ENCODE results near the gene TPRG1.

TPRG1 gene

DNA sequence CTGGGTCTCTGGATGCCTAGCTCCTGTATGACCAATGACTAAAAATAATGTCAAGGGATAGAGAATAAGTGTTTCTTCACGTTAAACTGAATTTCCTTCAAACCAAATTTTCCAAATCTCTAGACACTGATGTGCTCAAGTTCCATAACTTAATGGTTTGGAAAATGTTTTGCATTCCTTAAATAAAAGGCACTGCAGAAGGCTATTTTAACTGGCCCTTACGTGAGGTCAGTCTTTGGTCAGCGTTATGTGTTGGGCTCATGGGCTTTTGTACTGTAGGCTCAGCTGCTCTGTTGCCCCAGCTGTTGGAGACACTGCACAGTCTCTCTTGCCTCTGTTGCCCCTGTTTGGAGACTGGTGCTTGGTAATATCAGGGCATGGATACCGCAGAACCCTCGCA lies 188.5 kb downstream of the TPRG1 start:
- DNase-seq (ENCODE audit: insufficient read length, low spot score) = no peak
- TF ChIP-seq, protein P1, sequence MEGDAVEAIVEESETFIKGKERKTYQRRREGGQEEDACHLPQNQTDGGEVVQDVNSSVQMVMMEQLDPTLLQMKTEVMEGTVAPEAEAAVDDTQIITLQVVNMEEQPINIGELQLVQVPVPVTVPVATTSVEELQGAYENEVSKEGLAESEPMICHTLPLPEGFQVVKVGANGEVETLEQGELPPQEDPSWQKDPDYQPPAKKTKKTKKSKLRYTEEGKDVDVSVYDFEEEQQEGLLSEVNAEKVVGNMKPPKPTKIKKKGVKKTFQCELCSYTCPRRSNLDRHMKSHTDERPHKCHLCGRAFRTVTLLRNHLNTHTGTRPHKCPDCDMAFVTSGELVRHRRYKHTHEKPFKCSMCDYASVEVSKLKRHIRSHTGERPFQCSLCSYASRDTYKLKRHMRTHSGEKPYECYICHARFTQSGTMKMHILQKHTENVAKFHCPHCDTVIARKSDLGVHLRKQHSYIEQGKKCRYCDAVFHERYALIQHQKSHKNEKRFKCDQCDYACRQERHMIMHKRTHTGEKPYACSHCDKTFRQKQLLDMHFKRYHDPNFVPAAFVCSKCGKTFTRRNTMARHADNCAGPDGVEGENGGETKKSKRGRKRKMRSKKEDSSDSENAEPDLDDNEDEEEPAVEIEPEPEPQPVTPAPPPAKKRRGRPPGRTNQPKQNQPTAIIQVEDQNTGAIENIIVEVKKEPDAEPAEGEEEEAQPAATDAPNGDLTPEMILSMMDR (IDR thresholded peaks at IDR 0.05; ENCODE audit: insufficient read depth, missing control alignments) = no peak
- FAIRE-seq = no peak

DNA sequence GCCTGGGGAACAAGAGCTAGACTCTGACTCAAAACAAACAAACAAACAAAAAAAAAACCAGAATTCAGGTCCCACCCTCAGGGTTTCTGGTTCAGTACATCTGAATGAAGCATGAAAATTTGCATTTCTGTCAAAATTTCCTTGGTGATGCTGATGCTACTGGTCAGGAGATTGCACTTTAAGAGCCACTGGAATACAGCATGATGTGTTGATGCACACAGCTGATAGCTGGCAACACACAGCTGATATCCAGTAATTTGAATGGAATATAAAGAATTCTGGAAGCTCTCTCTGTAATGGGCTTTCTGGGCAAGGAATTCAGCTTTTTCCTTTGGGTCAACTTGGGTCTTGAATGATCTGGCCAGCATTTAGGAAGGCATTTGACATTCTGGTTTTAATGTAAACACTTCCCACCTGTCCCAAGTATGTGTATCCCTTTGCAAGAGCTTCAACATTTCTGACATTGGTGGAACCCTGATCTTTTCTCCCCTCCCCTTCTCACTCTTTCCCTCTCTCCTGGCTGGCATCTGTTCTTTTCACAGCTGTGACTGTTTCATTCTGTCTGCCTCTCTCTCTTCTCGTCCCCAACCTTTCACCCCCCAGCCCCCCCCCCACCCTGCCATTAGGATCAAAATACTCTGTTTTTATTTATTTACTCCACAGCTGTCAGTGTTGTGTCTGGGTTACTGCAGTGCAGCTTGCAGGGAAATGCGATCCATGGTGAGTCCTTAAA lies 189.5 kb downstream of the TPRG1 start:
- DNase-seq (ENCODE audit: insufficient read length, low spot score) (no peak), FAIRE-seq (no peak)
- TF ChIP-seq, protein P1 (IDR thresholded peaks at IDR 0.05; ENCODE audit: insufficient read depth, missing control alignments) = no peak

DNA sequence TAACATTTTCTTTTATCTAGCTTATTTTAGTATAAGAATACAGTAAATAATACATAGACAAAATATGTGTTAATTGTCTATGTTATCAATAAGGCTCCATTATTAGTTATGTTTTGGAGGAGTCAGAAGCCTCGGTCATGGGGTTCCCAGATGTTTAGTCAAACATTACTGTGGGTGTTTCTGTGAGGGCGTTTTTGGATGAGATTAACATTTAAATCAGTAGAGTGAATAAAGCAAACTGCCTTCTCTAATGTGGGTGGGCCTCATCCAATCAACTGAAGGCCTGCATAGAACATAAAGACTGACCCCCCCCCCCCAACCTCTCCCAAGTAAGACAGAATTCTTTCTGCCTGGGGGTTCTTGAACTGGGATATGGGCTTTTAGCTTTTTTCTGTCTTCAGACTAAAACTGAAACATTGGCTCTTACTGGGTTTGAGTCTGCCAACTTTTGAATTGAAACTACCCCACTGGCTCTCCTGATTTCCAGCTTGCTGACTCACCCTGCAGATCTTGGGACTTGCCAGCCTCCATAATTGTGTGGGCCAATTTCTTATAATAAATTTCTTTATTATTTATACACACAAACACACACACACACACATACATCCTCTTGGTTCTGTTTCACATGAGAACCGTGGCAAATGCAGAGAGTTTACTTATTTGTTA lies 192.0 kb downstream of the TPRG1 start:
- TF ChIP-seq, protein P1 (IDR thresholded peaks at IDR 0.05; ENCODE audit: insufficient read depth, missing control alignments) = no peak
- FAIRE-seq (no peak), DNase-seq (ENCODE audit: insufficient read length, low spot score) (no peak)

DNA sequence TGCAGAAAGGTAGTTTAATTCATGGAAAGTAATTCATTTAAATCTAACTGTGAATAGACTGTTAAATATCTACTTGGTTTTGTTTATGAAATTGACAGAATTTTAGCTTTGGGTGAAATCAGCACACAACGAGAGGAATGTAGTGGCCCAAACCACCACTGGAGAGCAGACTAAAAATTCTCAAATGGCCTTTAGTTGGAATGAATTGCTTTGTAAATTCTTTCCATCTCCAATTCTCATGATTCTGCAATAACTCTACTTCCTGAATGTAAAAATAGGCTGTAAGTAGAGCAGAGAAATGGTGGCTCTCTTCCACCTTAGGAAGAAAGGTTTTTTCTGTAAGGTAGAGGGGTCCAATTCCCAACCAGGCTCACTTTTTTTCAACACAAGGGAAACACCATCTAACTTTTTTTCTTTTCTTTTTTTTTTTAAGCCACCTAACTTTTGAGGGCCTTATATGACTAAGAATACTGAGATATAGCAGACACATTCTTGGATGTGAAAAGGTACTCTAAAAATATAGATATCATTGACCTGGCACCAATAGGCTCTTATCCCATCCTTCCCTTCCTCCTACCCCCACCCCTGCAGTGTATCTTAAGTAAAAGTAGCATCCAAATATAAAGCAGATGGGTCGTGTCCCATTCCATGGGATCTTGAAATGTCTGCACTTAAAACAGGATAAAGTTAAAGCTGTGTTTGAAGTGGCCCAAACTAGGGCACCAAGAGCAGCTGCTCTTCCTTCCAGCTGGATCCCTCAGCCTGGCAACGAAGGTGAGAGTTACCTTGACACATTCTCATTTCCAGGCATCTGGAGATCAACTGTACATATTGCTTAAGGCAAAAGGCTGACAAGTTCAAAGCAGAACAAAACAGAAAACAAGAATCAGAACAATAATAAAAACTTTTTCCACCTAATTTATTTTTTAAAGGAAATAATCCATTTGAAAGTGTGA lies 194.1 kb downstream of the TPRG1 start:
- FAIRE-seq (no peak), DNase-seq (ENCODE audit: insufficient read length, low spot score) (no peak)
- TF ChIP-seq, protein P1 (IDR thresholded peaks at IDR 0.05; ENCODE audit: insufficient read depth, missing control alignments) = no peak

DNA sequence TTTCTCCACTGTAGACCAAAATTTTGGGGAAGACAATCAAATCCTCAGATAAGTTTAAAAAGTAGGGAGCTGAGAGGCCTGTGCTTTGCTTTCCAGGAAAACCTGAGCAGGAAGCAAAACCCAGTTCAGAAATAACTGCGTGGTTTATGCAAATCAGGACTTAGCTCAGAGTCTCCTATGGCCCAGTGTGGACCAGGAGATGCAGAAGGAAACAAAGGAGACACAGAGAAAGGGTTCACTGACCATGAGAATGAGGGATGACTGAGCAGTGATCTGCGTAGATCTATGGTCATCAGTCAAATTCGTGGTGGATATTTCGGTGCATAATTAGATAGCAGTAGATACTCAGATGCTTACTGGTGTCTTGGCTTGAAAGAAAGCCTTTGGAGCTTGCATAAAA lies 196.6 kb downstream of the TPRG1 start:
- DNase-seq (ENCODE audit: insufficient read length, low spot score) (no peak), FAIRE-seq (no peak)
- TF ChIP-seq, protein P1 (IDR thresholded peaks at IDR 0.05; ENCODE audit: insufficient read depth, missing control alignments) = no peak

DNA sequence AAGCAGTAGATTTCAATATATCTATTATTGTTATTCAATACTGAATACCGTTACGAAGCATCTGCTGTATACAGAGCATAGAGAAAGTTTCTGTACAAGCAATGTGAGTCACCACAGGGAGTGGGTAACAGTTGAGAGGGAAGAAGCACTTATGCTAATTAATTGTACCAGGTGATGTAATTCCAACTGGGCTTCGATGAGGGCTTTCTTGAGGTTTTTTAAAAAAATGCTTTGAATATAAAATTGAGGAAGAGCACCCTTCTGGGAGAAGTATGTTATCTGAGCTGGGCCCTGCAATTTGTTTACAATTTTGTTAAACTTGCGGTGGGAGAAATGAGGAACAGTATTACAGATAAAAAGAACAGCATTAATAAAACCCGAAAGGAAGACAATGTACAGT lies 197.9 kb downstream of the TPRG1 start:
- no peak for FAIRE-seq
- DNase-seq (ENCODE audit: insufficient read length, low spot score) = no peak
- TF ChIP-seq, protein P1 (IDR thresholded peaks at IDR 0.05; ENCODE audit: insufficient read depth, missing control alignments) = no peak
